IMR-90 (cell line): ENCODE data around the gene ZCCHC7. TPM values are rescaled to one million over a fixed set of nuclear protein-coding genes. Genes with fewer than 3 reads are reported as not detected.

ENCODE experiments used
- ATAC-seq: fragments of 200-7000 bp; cut with Tn5 transposase; 2 replicates; pipeline ENCODE4 v1.9.1; 2020; ENCODE audit warnings: low read depth, mild to moderate bottlenecking, moderate library complexity
- BruUV-seq: library from RNA; stranded (reverse); fragments of 400-500 nt; replicated peaks from 2 replicates; lab custom pipeline; 2021; lab: Mats Ljungman, UMichigan
- CTCF ChIA-PET: fragments of 300-600 bp; formaldehyde crosslinking; extraction: SDS; loops from one replicate; lab custom pipeline; 2021; ENCODE audit warnings: antibody characterized with exemption; lab: Yijun Ruan, JAX
- POLR2A ChIA-PET: fragments of 300-600 bp; sonication (Branson Sonifier 250); formaldehyde crosslinking; loops from one replicate; lab custom pipeline; 2022; ENCODE audit warnings: antibody characterized with exemption; ENCODE audit not compliant: unreplicated experiment; lab: Charles Lee
- DNase-seq: peaks from one replicate; pipeline ENCODE4 v3.0.0; 2013
- H2AFZ ChIP-seq: replicated peaks from 2 replicates; pipeline ENCODE3; 2013; ENCODE audit warnings: low read length, mild to moderate bottlenecking; ENCODE audit not compliant: poor library complexity
- H2AK5ac ChIP-seq: 2 replicates; pipeline ENCODE4 v1.6.1; 2013; ENCODE audit warnings: low read depth, low read length, inconsistent platforms
- H2AK9ac ChIP-seq: replicated peaks from 2 replicates; pipeline ENCODE3; 2013; ENCODE audit warnings: mild to moderate bottlenecking, low read depth, low read length, moderate library complexity; ENCODE audit not compliant: poor library complexity
- H2BK120ac ChIP-seq: 2 replicates; pipeline ENCODE4 v1.6.1; 2013; ENCODE audit warnings: low read depth, low read length, inconsistent platforms
- H2BK15ac ChIP-seq: 3 replicates; pipeline ENCODE4 v1.6.1; 2013; ENCODE audit warnings: low read depth, low read length, inconsistent platforms
- H2BK20ac ChIP-seq: 2 replicates; pipeline ENCODE4 v1.6.1; 2013; ENCODE audit warnings: low read depth, mild to moderate bottlenecking, inconsistent platforms, low read length, moderate library complexity
- H2BK5ac ChIP-seq: 2 replicates; pipeline ENCODE4 v1.6.1; 2013; ENCODE audit warnings: mild to moderate bottlenecking, low read depth, low read length, inconsistent platforms; ENCODE audit not compliant: poor library complexity, severe bottlenecking
- H3K14ac ChIP-seq: replicated peaks from 2 replicates; pipeline ENCODE4 v1.6.1; 2013; ENCODE audit warnings: low read depth, low read length, inconsistent platforms
- H3K18ac ChIP-seq: 2 replicates; pipeline ENCODE4 v1.6.1; 2013; ENCODE audit warnings: low read depth, low read length, control low read depth
- H3K23ac ChIP-seq: 2 replicates; pipeline ENCODE4 v1.6.1; 2013; ENCODE audit warnings: low read depth, low read length, inconsistent platforms
- H3K27ac ChIP-seq: 2 replicates; pipeline ENCODE4 v1.5.1; 2013; ENCODE audit warnings: mild to moderate bottlenecking, control low read depth, low read length; ENCODE audit not compliant: insufficient read depth
- H3K27me3 ChIP-seq: 2 replicates; pipeline ENCODE4 v1.6.1; 2013; ENCODE audit warnings: low read length; ENCODE audit not compliant: control insufficient read depth, insufficient read depth
- H3K36me3 ChIP-seq: 2 replicates; pipeline ENCODE4 v1.6.1; 2013; ENCODE audit warnings: low read length, mixed read lengths; ENCODE audit not compliant: control insufficient read depth, insufficient read depth
- H3K4ac ChIP-seq: 2 replicates; pipeline ENCODE4 v1.6.1; 2013; ENCODE audit warnings: low read depth, low read length, inconsistent platforms
- H3K4me1 ChIP-seq: 2 replicates; pipeline ENCODE4 v1.6.1; 2013; ENCODE audit warnings: low read length, mixed read lengths; ENCODE audit not compliant: control insufficient read depth, insufficient read depth
- H3K4me2 ChIP-seq: 2 replicates; pipeline ENCODE4 v1.6.1; 2013; ENCODE audit warnings: low read depth, mild to moderate bottlenecking, control low read depth, low read length, moderate library complexity
- H3K4me3 ChIP-seq: 2 replicates; pipeline ENCODE4 v1.5.1; 2013; ENCODE audit warnings: low read depth, mild to moderate bottlenecking, control low read depth, low read length, moderate library complexity; ENCODE audit not compliant: insufficient read depth
- H3K56ac ChIP-seq: 2 replicates; pipeline ENCODE4 v1.6.1; 2013; ENCODE audit warnings: low read length, inconsistent platforms; ENCODE audit not compliant: insufficient read depth; ENCODE audit errors: extremely low read depth
- H3K79me1 ChIP-seq, 2 experiments: 2 replicates each; pipeline ENCODE4 v1.6.1; 2013; ENCODE audit warnings: low read length in 2 of 2, inconsistent platforms in 1 of 2, low read depth in 1 of 2
- H3K9ac ChIP-seq: 2 replicates; pipeline ENCODE4 v1.6.1; 2013; ENCODE audit warnings: low read depth, low read length, control low read depth
- H3K9me1 ChIP-seq: 2 replicates; pipeline ENCODE4 v1.6.1; 2013; ENCODE audit warnings: low read length, inconsistent platforms; ENCODE audit not compliant: insufficient read depth
- H3K9me3 ChIP-seq: 2 replicates; pipeline ENCODE4 v1.6.1; 2013; ENCODE audit warnings: low read length; ENCODE audit not compliant: control insufficient read depth, insufficient read depth
- H4K20me1 ChIP-seq: 2 replicates; pipeline ENCODE4 v1.6.1; 2013; ENCODE audit warnings: low read length, inconsistent platforms; ENCODE audit not compliant: insufficient read depth
- H4K5ac ChIP-seq: 2 replicates; pipeline ENCODE4 v1.6.1; 2013; ENCODE audit warnings: mild to moderate bottlenecking, low read depth, low read length, control low read depth
- H4K8ac ChIP-seq, 2 experiments: 2 replicates each; pipeline ENCODE4 v1.6.1; 2013; ENCODE audit warnings: low read depth in 2 of 2, low read length in 2 of 2, control low read depth in 1 of 2, inconsistent platforms in 1 of 2
- H4K91ac ChIP-seq: 2 replicates; pipeline ENCODE4 v1.6.1; 2013; ENCODE audit warnings: low read depth, low read length, inconsistent platforms; ENCODE audit not compliant: insufficient read depth
- BHLHE40 ChIP-seq: fragments of 150-350 bp; IDR thresholded peaks from 2 replicates; pipeline ENCODE4 v1.6.1; 2016; ENCODE audit warnings: mild to moderate bottlenecking, low read depth, low read length
- CEBPB ChIP-seq: IDR thresholded peaks from 2 replicates; pipeline ENCODE4 v1.6.1; 2012; ENCODE audit warnings: low read depth, low read length, improper control_type of control experiment
- CHD1 ChIP-seq: IDR thresholded peaks from 2 replicates; pipeline ENCODE4 v1.6.1; 2012; ENCODE audit warnings: low read depth, low read length, improper control_type of control experiment
- FOS ChIP-seq: fragments of 150-350 bp; IDR thresholded peaks from 2 replicates; pipeline ENCODE4 v1.6.1; 2016; ENCODE audit warnings: low read depth, low read length
- MAFK ChIP-seq: IDR thresholded peaks from 2 replicates; pipeline ENCODE4 v1.6.1; 2012; ENCODE audit warnings: low read depth, low read length, improper control_type of control experiment
- NFE2L2 ChIP-seq: fragments of 150-350 bp; IDR thresholded peaks from 2 replicates; pipeline ENCODE4 v1.6.1; 2016; ENCODE audit warnings: low read depth, mild to moderate bottlenecking, low read length
- POLR2A ChIP-seq: IDR thresholded peaks from 2 replicates; pipeline ENCODE4 v1.6.1; 2012; ENCODE audit warnings: mild to moderate bottlenecking, low read depth, low read length
- RAD21 ChIP-seq: IDR thresholded peaks from 2 replicates; pipeline ENCODE4 v1.6.1; 2012; ENCODE audit warnings: low read length, improper control_type of control experiment
- RFX5 ChIP-seq: IDR thresholded peaks from 2 replicates; pipeline ENCODE4 v1.8.0; 2012; ENCODE audit warnings: low read depth, mild to moderate bottlenecking, low read length, moderate library complexity
- SMC3 ChIP-seq: fragments of 150-350 bp; IDR thresholded peaks from 2 replicates; pipeline ENCODE4 v1.6.1; 2016; ENCODE audit warnings: low read depth, mild to moderate bottlenecking, antibody characterized with exemption, low read length, moderate library complexity
- USF2 ChIP-seq: fragments of 150-350 bp; IDR thresholded peaks from 2 replicates; pipeline ENCODE4 v1.6.1; 2017; ENCODE audit warnings: mild to moderate bottlenecking, antibody characterized with exemption, low read length, low read depth
- WGBS, 2 experiments: methylation state at CpG; one replicate each; pipeline versions ENCODE4 v1.1.5 to v1.1.7; 2013; ENCODE audit warnings: missing lambda C conversion rate in 2 of 2; ENCODE audit not compliant: insufficient read length in 1 of 2; ENCODE audit errors: extremely low coverage in 2 of 2; 5-methylcytosine and 5-hydroxymethylcytosine counted together
- dilution Hi-C: fragments of 300-500 bp; cut with HindIII; formaldehyde crosslinking; loops from one replicate; pipeline ENCODE4 v1.14.3; 2018; ENCODE audit warnings: low sequenced_read_pairs; ENCODE audit not compliant: unreplicated experiment
- in situ Hi-C: fragments of 300-500 bp; cut with MboI; formaldehyde crosslinking; loops from 3 replicates; pipeline ENCODE4 v1.14.3; 2019; ENCODE audit warnings: low sequenced_read_pairs, inconsistent platforms, mixed read lengths
- intact Hi-C: fragments of 100-400 bp; cut with micrococcal nuclease; formaldehyde crosslinking; loops from 2 replicates; pipeline ENCODE4 v1.10.0; 2022
- polyA plus RNA-seq, 3 experiments: library from polyadenylated mRNA; depleted of rRNA; stranded (reverse); fragments of >200 nt; gene quantifications; 2 replicates each; pipeline ENCODE4 v1.2.3, GENCODE V29; 2012; ENCODE audit warnings: low replicate concordance in 1 of 3
- total RNA-seq: library from RNA; depleted of rRNA; stranded (reverse); fragments of >200 nt; gene quantifications from 2 replicates; pipeline ENCODE4 v1.2.3, GENCODE V29; 2012
- TF ChIP-seq, protein P1 (sequence below): conservative IDR thresholded peaks from 2 replicates; pipeline ENCODE4 v1.5.1; 2012; ENCODE audit warnings: mild to moderate bottlenecking, low read depth, low read length, improper control_type of control experiment

ZCCHC7 gene
- total and polyA plus RNA-seq, 2 of the 4 experiments (the other 2 are of a cell fraction), result 13.6 to 28.7 TPM

GRCh38 chr9:37242089-37242488, 121.7 kb downstream of the ZCCHC7 start:
- Histone ChIP-seq H3K27me3 (no peaks in the 10 kb centered on the region), H3K4ac (no peak overlapping the region), H4K20me1 (no peaks in the 10 kb centered on the region; the same call in 1 of the 2 replicates), H3K9me3 (no peaks in the 10 kb centered on the region), H3K56ac (no peak overlapping the region), H3K27ac (no peak overlapping the region), H2BK5ac (no peak overlapping the region), H4K5ac (no peak overlapping the region), H3K36me3 (no peaks in the 10 kb centered on the region), H3K18ac (no peak overlapping the region), H3K4me2 (no peak overlapping the region), H2BK15ac (no peak overlapping the region), H2BK120ac (no peak overlapping the region), H2AK5ac (no peak overlapping the region), H4K8ac (no peak overlapping the region), H2AFZ (no peak overlapping the region), H3K9me1 (no peaks in the 10 kb centered on the region; the same call in 1 of the 2 replicates), H3K4me1 (0 out of 2 replicates have a peak, but pooled peaks cover 2% of the 10 kb centered on the region), H4K91ac (no peak overlapping the region), H3K9ac (no peak overlapping the region), H3K23ac (no peak overlapping the region), H2BK20ac (no peak overlapping the region), H3K4me3 (no peak overlapping the region), H3K79me1 (peaks cover 5 to 10% of the 10 kb centered on the region in 2 experiments; a peak in 3 of 4 replicates), H2AK9ac (no peak overlapping the region), H3K14ac (no peak overlapping the region)
- CTCF ChIA-PET, result no interaction called here
- BruUV-seq, result no TSS peak
- TF ChIP-seq RFX5 (no peak), USF2 (no peak), CEBPB (no peak), SMC3 (no peak), CHD1 (no peak), FOS (no peak), POLR2A (no peak), BHLHE40 (no peak), RAD21 (no peak), NFE2L2 (no peak), MAFK (no peak)
- TF ChIP-seq, protein P1, sequence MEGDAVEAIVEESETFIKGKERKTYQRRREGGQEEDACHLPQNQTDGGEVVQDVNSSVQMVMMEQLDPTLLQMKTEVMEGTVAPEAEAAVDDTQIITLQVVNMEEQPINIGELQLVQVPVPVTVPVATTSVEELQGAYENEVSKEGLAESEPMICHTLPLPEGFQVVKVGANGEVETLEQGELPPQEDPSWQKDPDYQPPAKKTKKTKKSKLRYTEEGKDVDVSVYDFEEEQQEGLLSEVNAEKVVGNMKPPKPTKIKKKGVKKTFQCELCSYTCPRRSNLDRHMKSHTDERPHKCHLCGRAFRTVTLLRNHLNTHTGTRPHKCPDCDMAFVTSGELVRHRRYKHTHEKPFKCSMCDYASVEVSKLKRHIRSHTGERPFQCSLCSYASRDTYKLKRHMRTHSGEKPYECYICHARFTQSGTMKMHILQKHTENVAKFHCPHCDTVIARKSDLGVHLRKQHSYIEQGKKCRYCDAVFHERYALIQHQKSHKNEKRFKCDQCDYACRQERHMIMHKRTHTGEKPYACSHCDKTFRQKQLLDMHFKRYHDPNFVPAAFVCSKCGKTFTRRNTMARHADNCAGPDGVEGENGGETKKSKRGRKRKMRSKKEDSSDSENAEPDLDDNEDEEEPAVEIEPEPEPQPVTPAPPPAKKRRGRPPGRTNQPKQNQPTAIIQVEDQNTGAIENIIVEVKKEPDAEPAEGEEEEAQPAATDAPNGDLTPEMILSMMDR, result no peak
- no CpG with 5 or more reads among the region's 1 CpG for WGBS, 2 experiments
- POLR2A ChIA-PET, result no interaction called here
- in situ Hi-C loops (no loop called here), dilution Hi-C loops (no loop called here), intact Hi-C loops (loop anchor here (10.0 kb wide), 1 partner anchor 117 kb away; the partner anchor contains the start of gene ZCCHC7)
- DNase-seq, result no peak
- no peak for ATAC-seq
